HCT116 (cell line): Measurements from ENCODE around the gene CEP112. TPM values are rescaled to one million over a fixed set of nuclear protein-coding genes. Genes with fewer than 3 reads are reported as not detected.

Source experiments
- ATAC-seq: fragments of 200-7000 bp; cut with Tn5 transposase; 2 replicates; pipeline ENCODE4 v1.9.1; 2020; ENCODE audit warnings: mild to moderate bottlenecking, moderate library complexity
- BruUV-seq: library from RNA; stranded (reverse); fragments of 400-500 nt; replicated peaks from 2 replicates; lab custom pipeline; 2021; lab: Mats Ljungman, UMichigan
- CTCF ChIA-PET: fragments of 300-600 bp; sonication (Branson Sonifier 250); formaldehyde crosslinking; loops from one replicate; lab custom pipeline; 2021; ENCODE audit warnings: antibody characterized with exemption; lab: Charles Lee
- POLR2A ChIA-PET: fragments of 300-600, 350-600 bp; sonication (Branson Sonifier 250); formaldehyde crosslinking; loops from one replicate; lab custom pipeline; 2021; ENCODE audit warnings: antibody characterized with exemption; lab: Charles Lee
- RAD21 ChIA-PET, 2 experiments: fragments of 300-600 bp; sonication (Branson Sonifier 250); formaldehyde crosslinking; loops; one replicate each; lab custom pipeline; 2023; ENCODE audit warnings: low total read pairs in 2 of 2; ENCODE audit not compliant: uncharacterized antibody in 2 of 2, unreplicated experiment in 2 of 2, low non-redundant PET in 1 of 2; lab: Charles Lee
- DNase-seq: peaks from one replicate; pipeline ENCODE4 v3.0.0-alpha.2; 2010; ENCODE audit warnings: low read depth, low spot score
- H2AFZ ChIP-seq: fragments of 200-600 bp; shearing (Covaris generic), sonication (generic); 2 replicates; pipeline ENCODE4 v1.6.1; 2017; ENCODE audit warnings: low read depth, mixed run types, mixed read lengths, antibody characterized with exemption, low read length; ENCODE audit not compliant: poor library complexity, severe bottlenecking
- H3K27ac ChIP-seq: 2 replicates; pipeline ENCODE4 v1.5.1; 2012; ENCODE audit warnings: low read depth, low read length
- H3K27me3 ChIP-seq: fragments of 200-600 bp; sonication (generic); 2 replicates; pipeline ENCODE4 v1.6.1; 2016; ENCODE audit warnings: mixed run types, low read length, mixed read lengths; ENCODE audit not compliant: insufficient read depth
- H3K36me3 ChIP-seq, 2 experiments: fragments of 200-500 bp in 1 of 2; fragments of 200-600 bp in 1 of 2; sonication (Bioruptor generic) in 1 of 2; sonication (generic) in 1 of 2; 2 replicates each; pipeline versions ENCODE4 v1.5.1 to v1.6.1; 2014 to 2016; ENCODE audit warnings: low read length in 2 of 2, inconsistent platforms in 1 of 2, mixed read lengths in 1 of 2, mixed run types in 1 of 2; ENCODE audit not compliant: insufficient read depth in 2 of 2, control insufficient read depth in 1 of 2
- H3K4me1 ChIP-seq, 2 experiments: fragments of 200-600 bp in 1 of 2; sonication (generic) in 1 of 2; 2 replicates each; pipeline versions ENCODE4 v1.5.1 to v1.6.1; 2012 to 2017; ENCODE audit warnings: low read length in 2 of 2, inconsistent platforms in 1 of 2, mild to moderate bottlenecking in 1 of 2, mixed read lengths in 1 of 2, mixed run types in 1 of 2, moderate library complexity in 1 of 2; ENCODE audit not compliant: insufficient read depth in 2 of 2, control insufficient read depth in 1 of 2
- H3K4me2 ChIP-seq: fragments of 200-600 bp; sonication (generic); 2 replicates; pipeline ENCODE4 v1.6.1; 2017; ENCODE audit warnings: mixed run types, low read length, mixed read lengths
- H3K4me3 ChIP-seq, 2 experiments: fragments of 200-600 bp in 1 of 2; sonication (generic) in 1 of 2; replicated peaks in 1 of 2; 2 replicates each; pipeline ENCODE4 v1.5.1; 2011 to 2016; ENCODE audit warnings: low read length in 2 of 2, control low read depth in 1 of 2, low read depth in 1 of 2, mild to moderate bottlenecking in 1 of 2, mixed read lengths in 1 of 2, mixed run types in 1 of 2
- H3K79me2 ChIP-seq: fragments of 200-600 bp; sonication (generic); 2 replicates; pipeline ENCODE4 v1.6.1; 2017; ENCODE audit warnings: mild to moderate bottlenecking, mixed run types, low read length, moderate library complexity, mixed read lengths; ENCODE audit not compliant: insufficient read depth
- H3K9ac ChIP-seq: fragments of 200-600 bp; sonication (generic); 2 replicates; pipeline ENCODE4 v1.6.1; 2016; ENCODE audit warnings: low read length, mixed read lengths
- H3K9me2 ChIP-seq: fragments of 200-600 bp; sonication (generic), shearing (Covaris generic); 2 replicates; pipeline ENCODE4 v1.6.1; 2017; ENCODE audit warnings: mixed run types, mild to moderate bottlenecking, moderate library complexity; ENCODE audit not compliant: insufficient read depth
- H3K9me3 ChIP-seq, 2 experiments: fragments of 200-500 bp in 1 of 2; fragments of 200-600 bp in 1 of 2; sonication (Bioruptor generic) in 1 of 2; sonication (generic) in 1 of 2; 2 replicates each; pipeline ENCODE4 v1.6.1; 2014 to 2017; ENCODE audit warnings: low read length in 2 of 2, mixed read lengths in 2 of 2, inconsistent platforms in 1 of 2, low read depth in 1 of 2, mild to moderate bottlenecking in 1 of 2, mixed run types in 1 of 2, moderate library complexity in 1 of 2; ENCODE audit not compliant: control insufficient read depth in 1 of 2, insufficient read depth in 1 of 2
- H4K20me1 ChIP-seq: fragments of 200-600 bp; sonication (generic), shearing (Covaris generic); 2 replicates; pipeline ENCODE4 v1.6.1; 2017; ENCODE audit warnings: mixed run types, mild to moderate bottlenecking, moderate library complexity; ENCODE audit not compliant: insufficient read depth
- CBX3 ChIP-seq: IDR thresholded peaks from 2 replicates; pipeline ENCODE4 v1.6.1; 2012; ENCODE audit warnings: low read depth
- CEBPB ChIP-seq: IDR thresholded peaks from 2 replicates; pipeline ENCODE4 v1.6.1; 2012; ENCODE audit warnings: low read depth
- EGR1 ChIP-seq: IDR thresholded peaks from 2 replicates; pipeline ENCODE4 v1.6.1; 2012; ENCODE audit warnings: low read depth
- EZH2 ChIP-seq: fragments of 200-600 bp; sonication (generic); IDR thresholded peaks from 2 replicates; pipeline ENCODE4 v1.6.1; 2017; ENCODE audit warnings: antibody characterized with exemption, mixed run types
- EZH2phosphoT487 ChIP-seq: fragments of 200-600 bp; IDR thresholded peaks from 2 replicates; pipeline ENCODE4 v1.6.1; 2018; ENCODE audit warnings: antibody characterized with exemption, borderline replicate concordance
- JUND ChIP-seq: IDR thresholded peaks from 2 replicates; pipeline ENCODE4 v1.6.1; 2012
- POLR2AphosphoS5 ChIP-seq: IDR thresholded peaks from 2 replicates; pipeline ENCODE4 v1.6.1; 2011; ENCODE audit warnings: mild to moderate bottlenecking, low read depth, low read length, moderate library complexity
- RAD21 ChIP-seq: IDR thresholded peaks from 2 replicates; pipeline ENCODE4 v1.6.1; 2012; ENCODE audit warnings: low read depth, mild to moderate bottlenecking
- REST ChIP-seq: IDR thresholded peaks from 2 replicates; pipeline ENCODE4 v1.6.1; 2012; ENCODE audit warnings: low read depth
- SIN3A ChIP-seq: IDR thresholded peaks from 2 replicates; pipeline ENCODE4 v1.6.1; 2012; ENCODE audit warnings: low read depth
- SP1 ChIP-seq: IDR thresholded peaks from 2 replicates; pipeline ENCODE4 v1.6.1; 2012; ENCODE audit warnings: low read depth
- SRF ChIP-seq: IDR thresholded peaks from 2 replicates; pipeline ENCODE4 v1.6.1; 2012; ENCODE audit warnings: low read depth
- TCF7L2 ChIP-seq: IDR thresholded peaks from 2 replicates; pipeline ENCODE4 v1.7.0; 2011; ENCODE audit warnings: borderline replicate concordance, inconsistent platforms; ENCODE audit not compliant: insufficient read depth, insufficient read length; ENCODE audit errors: extremely low read depth
- YY1 ChIP-seq: IDR thresholded peaks from 2 replicates; pipeline ENCODE4 v1.6.1; 2011; ENCODE audit warnings: low read length, low read depth, moderate library complexity, mild to moderate bottlenecking; ENCODE audit not compliant: insufficient replicate concordance; ENCODE audit errors: extremely low read depth
- ZFX ChIP-seq: fragments of 450-650 bp; IDR thresholded peaks from 2 replicates; pipeline ENCODE4 v1.6.1; 2017
- ZNF274 ChIP-seq: fragments of 200-500 bp; sonication (Bioruptor generic); IDR thresholded peaks from 2 replicates; pipeline ENCODE4 v1.6.1; 2014; ENCODE audit warnings: mild to moderate bottlenecking, low read depth, low read length, inconsistent platforms
- intact Hi-C: fragments of 100-400 bp; cut with micrococcal nuclease; formaldehyde crosslinking; loops from 2 replicates; pipeline ENCODE4 v1.10.0; 2022
- total RNA-seq: library from RNA; stranded (reverse); gene quantifications from one replicate; pipeline ENCODE4 v1.2.1, GENCODE V29; 2021; ENCODE audit not compliant: unreplicated experiment
- TF ChIP-seq, protein P1 (sequence below): IDR thresholded peaks from 2 replicates; pipeline ENCODE4 v1.6.1; 2012
- TF ChIP-seq, protein P2 (sequence below): IDR thresholded peaks from 2 replicates; pipeline ENCODE4 v1.6.1; 2012

CEP112 gene
- total RNA-seq, 1 experiment from 2014 or later = 10.9 TPM

DNA sequence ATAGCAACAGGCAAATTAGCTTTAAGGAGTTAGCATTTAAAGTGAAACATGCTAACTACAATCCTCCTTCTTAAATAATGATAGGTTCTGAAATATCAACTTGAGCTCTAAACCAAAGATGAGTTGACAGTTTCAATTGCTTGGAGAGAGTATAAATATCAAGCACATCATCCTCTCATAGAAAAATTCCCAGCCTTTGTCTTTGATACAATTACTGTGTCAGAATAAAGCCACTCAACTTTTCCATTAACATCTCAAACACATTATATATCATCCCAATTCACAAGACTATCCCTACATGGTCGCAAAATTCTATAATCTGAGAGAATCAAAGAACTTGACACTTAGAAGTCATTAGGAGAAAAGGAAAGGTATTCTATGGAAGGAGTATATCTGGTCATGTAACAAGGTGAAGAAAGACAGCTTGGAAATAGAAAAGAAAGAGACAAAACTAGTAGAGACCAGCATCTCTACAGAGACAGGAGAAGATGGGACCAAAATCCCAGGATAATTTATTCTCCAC lies 189.8 kb downstream of the CEP112 start:
- intact Hi-C loops = no loop called here
- Histone ChIP-seq H3K27me3 (no peaks in the 10 kb centered on the region), H3K36me3 (no peaks in the 10 kb centered on the region), H3K4me2 (no peak overlapping the region), H3K27ac (no peak overlapping the region), H3K9me3 (no peaks in the 10 kb centered on the region), H3K9ac (no peak overlapping the region), H3K9me2 (no peaks in the 10 kb centered on the region), H3K4me3 (no peak overlapping the region), H4K20me1 (no peaks in the 10 kb centered on the region), H2AFZ (no peak overlapping the region), H3K79me2 (no peaks in the 10 kb centered on the region), H3K4me1 (no peaks in the 10 kb centered on the region)
- no TSS peak for BruUV-seq
- ChIA-PET RAD21 (no interaction called here), POLR2A (no interaction called here), CTCF (no interaction called here)
- TF ChIP-seq RAD21 = no peak
- no peak for TF ChIP-seq CBX3
- no peak for TF ChIP-seq EZH2phosphoT487
- TF ChIP-seq CEBPB = no peak
- TF ChIP-seq EGR1 = no peak
- no peak for TF ChIP-seq YY1
- no peak for TF ChIP-seq JUND
- no peak for TF ChIP-seq ZFX
- TF ChIP-seq EZH2 = no peak
- TF ChIP-seq REST = no peak
- TF ChIP-seq, protein P1, sequence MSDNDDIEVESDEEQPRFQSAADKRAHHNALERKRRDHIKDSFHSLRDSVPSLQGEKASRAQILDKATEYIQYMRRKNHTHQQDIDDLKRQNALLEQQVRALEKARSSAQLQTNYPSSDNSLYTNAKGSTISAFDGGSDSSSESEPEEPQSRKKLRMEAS = no peak
- TF ChIP-seq SP1 = no peak
- no peak for TF ChIP-seq POLR2AphosphoS5
- no peak for TF ChIP-seq SIN3A
- TF ChIP-seq, protein P2, sequence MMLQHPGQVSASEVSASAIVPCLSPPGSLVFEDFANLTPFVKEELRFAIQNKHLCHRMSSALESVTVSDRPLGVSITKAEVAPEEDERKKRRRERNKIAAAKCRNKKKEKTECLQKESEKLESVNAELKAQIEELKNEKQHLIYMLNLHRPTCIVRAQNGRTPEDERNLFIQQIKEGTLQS = no peak
- no peak for TF ChIP-seq ZNF274
- TF ChIP-seq TCF7L2 = no peak
- TF ChIP-seq SRF = no peak
- ATAC-seq (no peak), DNase-seq (no peak)
